HG02610 (cell line): ENCODE data around the gene ANGEL2.
A peak's percentile ranks its signal among the peaks of the same experiment; 100 is the strongest.
"Not testable (repeated sequence)": the region's sequence is repeated elsewhere in the genome, so short reads cannot be mapped to it uniquely, and the experiment has no call there.

ENCODE experiments used
- ATAC-seq: cut with Tn5 transposase; IDR thresholded peaks from one replicate; pipeline ENCODE4 v1.9.1; 2021; ENCODE audit warnings: mild to moderate bottlenecking, moderate library complexity; ENCODE audit not compliant: unreplicated experiment

ANGEL2 gene

DNA sequence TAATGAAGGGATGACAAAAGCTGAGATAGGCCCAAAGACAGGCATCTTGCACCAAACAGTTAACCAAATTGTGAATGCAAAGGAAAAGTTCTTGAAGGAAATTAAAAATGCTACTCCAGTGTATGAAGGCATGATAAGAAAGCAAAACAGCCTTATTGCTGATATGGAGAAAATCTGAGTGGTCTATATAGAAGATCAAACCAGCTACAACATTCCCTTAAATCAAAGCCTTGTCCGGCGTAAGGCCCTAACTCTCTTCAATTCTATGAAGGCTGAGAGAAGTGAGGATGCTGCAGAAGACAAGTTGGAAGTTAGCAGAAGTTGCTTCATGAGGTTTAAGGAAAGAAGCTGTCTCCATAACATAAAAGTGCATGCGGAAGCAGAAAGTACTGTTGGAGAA is 4.3 kb upstream of the ANGEL2 start:
- no peak for ATAC-seq

DNA sequence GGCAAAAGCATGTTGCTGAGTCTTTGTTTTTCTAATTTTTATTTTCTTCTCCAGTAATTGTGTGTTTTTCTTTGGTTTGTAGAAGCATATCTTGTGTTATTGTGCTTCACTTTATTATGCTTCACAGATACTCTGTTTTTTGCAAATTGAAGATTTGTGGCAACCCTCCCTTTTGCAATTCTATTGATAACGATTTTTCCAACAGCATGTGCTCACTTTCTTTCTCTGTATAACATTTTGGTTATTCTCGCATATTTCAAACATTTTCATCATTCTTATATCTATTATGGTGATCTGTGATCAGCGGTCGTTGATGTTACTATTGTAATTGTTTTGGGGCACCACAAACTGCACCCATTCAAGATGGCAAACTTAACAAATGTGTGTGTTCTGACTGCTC is 3.8 kb upstream of the ANGEL2 start:
- ATAC-seq: no peak

DNA sequence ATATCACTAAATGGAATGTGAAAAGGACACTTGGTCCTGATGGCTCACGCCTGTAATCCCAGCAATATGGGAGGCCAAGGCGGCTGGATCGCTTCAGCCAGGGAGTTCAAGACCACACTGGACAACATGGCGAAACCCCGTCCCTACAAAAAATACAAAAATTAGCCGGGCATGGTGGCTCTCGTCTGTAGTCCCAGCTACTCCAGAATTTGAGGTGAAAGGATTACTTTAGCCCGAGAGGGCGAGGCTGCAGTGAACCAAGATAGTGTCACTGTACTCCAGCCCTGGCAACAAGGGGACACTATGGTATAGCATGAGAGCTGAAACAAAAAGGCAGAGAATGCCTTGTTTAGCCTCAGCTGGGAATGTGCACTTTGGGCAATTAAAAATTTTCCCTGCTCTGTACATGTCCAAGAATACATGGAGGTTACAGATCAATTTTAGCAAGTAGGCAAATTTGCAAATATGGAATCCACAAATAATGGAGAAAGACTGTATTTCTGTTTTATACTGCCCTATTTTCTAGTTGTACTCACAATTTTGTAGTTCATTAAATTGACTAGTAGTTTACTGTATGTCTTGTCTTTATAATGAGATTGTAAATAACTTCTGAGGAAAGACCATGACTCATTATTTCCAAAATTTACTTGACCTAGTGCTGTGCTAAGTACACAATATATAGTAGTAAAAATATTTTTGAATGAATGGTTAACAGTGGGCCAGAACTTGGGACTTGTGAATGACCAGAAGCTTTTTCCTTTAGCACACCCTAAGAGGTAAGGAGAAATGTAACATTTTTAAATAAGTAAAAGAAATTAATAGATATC is 2.0 kb upstream of the ANGEL2 start:
- ATAC-seq: no peak

DNA sequence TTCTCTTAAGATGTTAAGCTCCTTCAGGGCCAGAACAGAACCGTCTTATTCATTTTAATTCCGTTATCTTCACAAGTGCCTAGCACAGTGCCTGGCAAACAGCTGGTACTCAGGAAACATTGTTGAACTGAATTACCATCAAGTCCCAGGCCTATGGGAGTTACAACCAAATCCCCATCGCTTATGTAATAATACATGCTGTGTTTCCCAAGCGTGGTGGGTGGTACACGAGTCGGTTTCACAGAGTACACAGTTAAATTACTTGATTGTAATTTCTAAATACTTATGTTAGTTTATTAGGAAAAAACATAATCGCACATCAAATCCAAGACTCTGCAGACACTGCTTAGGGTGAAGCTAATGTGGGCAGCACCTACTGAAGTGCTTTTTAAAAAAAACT is 1.0 kb downstream of the ANGEL2 start:
- ATAC-seq: no peak

DNA sequence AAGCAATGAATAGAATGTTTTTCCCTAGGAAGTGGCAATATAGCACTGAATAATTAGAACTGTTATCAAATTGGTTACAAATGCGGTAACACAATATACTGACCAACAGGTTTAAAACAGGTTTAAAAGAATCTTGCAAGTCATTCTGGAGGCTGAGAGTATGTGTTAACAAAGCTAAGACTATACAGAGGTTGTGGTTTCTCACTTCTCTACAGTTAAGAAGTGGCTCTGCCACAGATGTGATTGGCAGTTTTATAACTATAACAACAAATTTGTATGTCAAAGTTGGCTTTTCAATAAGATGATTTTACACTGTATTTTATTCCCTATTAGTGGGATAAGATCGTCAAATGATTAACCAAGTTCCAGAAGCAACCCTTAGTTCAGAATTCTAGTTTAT is 7.1 kb downstream of the ANGEL2 start:
- peak; percentile 73 for ATAC-seq

DNA sequence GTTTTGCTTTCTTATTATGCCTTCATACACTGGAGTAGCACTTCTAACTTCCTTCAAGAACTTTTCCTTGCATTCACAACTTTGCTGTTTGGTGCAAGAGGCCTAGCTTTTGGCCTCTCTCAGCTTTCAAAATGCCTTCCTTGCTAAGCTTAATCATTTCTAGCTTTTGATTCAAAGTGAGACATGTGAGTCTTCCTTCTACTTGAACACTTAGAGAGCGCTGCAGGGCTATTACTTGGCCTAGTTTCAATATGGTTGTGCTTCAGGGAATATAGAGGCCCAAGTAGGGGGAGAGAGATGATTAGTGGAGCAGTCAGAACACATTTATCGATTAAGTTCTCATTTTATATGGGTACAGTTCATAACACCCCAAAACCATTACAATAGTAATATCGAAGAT is 12.4 kb downstream of the ANGEL2 start:
- peak; percentile 93 for ATAC-seq

DNA sequence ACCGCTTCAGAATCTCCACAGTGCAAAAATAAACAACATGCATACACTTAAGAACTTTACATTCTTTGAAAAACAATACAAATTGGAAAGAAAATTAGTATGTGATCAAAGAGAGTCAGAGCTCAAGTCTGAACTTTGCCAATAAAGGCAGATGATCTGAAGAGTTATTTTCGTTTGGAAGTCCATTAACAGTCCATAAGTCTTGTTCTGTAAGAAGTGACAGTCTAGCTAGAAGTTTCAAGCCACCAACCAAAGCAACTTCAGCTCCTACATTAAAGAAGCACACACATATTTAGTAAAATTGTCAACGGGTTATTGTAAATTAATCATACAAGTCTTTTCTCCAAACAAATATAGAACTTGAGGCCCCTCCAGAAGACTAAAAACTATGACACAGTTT is 20.7 kb downstream of the ANGEL2 start:
- ATAC-seq: no peak

DNA sequence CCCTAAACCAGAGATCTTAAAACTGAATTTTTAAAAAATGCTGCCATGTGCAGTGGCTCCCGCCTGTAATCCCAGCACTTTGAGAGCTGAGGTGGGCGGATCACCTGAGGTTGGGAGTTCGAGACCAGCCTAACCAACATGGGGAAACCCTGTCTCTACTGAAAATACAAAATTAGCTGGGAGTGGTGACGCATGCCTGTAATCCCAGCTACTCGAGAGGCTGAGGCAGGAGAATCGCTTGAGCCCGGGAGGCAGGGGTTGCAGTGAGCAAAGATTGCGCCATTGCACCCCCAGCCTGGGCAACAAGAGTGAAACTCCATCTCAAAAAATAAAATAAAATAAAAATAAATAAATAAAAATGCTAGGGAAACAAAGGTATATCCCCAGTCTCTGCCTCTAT is 21.7 kb downstream of the ANGEL2 start:
- ATAC-seq: not testable (repeated sequence)

DNA sequence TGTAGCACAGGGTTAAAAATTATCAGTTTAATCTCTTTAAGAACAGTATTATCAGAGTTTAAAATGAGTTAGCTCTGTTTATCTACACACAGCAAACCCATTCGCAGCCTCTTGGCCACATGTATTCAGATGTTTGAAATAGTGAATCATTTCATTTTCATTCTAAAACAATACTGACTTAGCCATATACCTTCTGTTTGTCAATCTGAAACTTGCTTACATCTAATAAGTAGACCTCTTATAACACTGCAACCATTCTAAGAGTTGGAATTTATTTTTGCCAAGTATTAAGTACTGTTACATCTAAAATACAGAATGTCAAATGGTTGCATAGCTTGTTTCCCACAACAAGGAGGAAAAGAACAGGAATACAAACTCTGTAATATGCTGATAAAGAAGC is 25.4 kb downstream of the ANGEL2 start:
- no peak for ATAC-seq

DNA sequence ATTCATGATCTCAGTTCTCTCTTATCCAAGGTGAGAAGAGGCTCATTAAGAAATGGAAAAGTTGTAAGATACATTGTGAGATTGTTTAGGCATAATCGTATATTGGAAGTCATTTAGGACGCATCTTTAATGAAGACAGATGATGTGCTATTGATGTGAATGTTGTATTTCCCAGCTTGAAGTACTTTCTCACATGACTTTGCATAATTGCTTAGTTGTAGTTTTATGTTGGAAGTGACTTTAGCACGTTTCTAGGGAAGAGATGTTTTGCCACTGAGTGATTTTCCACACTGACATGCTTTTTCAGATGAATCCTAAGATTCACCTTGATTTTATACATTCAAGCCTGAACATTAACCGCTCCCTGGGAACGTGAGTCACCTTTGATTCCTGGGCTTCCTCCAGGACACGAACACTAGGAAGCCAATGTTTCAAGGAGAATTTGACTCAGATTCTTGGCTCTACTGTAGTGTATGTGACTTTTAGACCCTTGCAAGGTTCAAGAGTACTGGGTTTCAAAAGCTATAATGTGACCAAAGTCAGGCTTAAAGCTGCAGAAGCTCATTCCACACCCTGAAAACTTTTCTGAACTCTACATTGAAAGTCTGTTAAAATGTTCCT is 27.9 kb downstream of the ANGEL2 start:
- ATAC-seq: no peak

DNA sequence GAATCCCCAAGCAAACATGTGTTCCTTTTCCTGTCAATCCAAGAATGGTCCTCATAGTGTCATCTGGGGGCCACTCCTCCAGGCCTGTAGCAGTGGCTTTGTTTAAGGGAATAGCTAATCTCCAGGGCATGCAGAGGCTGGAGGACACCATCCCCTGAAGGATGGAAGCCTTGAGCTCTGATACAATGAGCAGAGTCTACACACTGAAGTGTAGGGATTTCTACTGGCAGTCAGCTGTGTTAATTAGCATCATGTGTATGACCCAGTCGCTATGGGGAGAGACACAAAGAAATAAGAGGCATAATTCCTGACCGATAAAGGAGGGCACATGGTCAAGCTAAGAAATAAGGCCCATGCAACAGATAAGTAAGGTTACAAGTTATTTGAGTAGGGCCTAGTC is 29.1 kb downstream of the ANGEL2 start:
- ATAC-seq: no peak

DNA sequence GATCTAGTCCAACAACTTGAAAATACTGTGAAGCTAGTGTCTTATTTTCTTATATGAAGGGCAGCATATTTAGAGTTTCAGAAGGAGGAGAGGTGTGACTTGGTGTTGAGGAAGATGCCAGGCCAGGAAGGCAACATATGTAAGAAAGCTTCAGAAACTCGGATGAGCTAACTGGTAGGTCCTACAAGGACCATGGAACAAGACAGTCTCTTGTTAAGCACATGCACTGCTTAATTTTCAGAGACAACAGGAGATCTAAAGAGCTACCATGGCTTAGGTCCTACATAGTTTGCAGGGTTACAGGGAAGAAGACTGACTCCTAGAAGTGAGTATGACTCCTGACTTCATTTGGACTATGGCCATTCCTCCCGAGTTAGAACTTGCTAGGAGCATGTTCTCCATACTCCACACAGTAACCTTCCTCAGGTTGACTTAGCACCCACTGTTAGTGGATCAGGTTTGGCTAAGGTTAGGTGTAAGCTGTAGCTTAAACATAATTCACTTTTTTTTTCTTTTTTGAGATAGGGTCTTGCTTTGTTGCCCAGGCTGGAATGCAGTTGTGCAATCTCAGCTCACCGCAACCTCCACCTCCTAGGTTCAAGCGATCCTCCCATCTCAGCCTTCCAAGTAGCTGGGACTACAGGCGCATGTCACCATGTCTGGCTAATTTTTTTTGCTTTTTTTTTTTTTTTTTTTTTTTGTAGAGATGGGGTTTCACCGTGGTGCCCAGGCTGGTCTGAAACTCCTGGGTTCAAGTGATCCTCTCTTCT is 31.0 kb downstream of the ANGEL2 start:
- ATAC-seq: no peak

DNA sequence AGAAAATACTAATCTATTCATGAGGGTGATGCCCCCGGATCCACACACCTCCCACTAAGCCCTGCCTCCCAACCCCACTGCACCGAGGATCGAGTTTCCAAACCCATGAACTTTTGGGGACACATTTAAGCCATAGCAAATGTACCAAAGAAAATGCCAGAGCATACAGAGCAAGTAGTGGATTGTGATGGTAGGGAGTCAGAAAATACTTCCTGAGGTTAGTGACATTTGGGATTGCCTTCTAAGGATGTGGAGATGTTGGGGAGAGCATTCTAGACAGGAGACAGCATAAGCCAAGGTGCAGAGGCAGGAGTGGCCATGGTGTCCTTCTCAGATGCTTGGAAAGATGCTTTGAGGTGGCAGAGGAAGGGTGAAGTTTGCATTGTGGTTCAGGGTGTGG is 32.2 kb downstream of the ANGEL2 start:
- ATAC-seq: no peak

DNA sequence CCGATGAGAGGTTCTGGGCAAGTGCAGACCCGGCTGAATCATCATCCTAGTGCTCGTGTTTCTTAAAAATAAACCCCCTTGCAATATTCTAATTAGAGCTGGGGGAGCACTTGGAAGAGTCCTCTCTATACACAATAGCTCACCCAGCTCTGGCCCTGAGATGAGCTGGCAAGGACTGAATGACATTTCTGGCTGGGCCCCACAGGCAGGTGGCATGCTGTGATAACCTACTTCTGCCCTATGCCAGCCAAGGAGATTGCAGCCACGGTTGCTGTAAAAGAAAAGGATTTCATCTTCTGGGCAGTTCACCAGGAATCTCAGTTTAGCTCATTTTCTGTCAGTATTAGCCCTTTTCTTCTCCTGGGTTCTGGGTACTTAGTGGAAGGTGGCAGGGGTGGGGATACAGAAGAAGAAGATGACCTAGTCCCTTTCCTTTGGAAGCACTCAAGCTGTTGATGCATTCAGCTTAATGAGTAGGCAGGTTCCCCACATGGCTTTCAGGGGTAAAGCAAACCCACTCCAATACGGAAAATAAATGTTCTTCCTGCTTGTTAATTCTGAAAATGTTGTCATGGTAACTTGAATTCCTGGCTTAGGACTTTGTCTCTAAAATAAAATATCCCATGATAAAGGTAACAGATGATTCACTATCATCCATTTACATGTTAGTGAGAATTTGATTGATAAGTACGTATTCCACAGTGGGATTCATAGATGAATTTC is 33.1 kb downstream of the ANGEL2 start:
- ATAC-seq: no peak

DNA sequence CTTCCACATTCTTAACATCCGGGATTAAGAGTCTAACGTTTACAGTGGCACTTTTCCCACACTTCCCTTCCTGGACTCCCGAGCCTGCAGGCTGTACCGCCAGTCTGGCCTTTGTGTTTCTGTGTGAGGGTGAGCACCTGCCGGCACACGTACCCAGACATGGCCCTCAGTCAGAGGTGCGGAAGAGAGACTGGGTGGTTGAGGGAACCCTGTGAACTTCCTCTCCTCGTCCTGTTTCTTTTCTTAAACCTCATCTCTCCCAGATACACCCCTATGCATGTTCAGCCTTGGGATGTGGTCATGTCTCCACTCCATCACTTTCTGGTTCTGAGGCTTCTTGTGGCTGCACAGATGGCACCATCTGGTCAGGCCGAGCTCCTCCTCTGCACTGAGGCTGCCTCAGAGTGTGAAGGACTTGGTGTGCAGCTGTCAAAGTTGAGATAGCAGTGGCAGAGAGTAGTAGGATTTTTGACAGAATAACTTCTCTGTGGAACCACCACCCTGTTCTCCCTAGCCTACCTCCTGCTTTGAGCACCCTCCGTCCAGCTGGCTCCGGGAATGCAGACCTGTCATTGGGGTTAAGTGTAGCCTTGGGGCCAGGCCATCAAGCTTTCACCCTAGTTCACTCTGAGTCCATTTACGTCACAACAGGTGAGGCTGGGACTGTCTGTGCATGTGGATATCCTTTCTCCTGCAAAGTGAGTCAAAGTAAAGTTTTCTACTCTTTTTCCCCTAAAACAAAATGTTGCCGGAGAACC is 33.9 kb downstream of the ANGEL2 start:
- peak; percentile 72 for ATAC-seq

DNA sequence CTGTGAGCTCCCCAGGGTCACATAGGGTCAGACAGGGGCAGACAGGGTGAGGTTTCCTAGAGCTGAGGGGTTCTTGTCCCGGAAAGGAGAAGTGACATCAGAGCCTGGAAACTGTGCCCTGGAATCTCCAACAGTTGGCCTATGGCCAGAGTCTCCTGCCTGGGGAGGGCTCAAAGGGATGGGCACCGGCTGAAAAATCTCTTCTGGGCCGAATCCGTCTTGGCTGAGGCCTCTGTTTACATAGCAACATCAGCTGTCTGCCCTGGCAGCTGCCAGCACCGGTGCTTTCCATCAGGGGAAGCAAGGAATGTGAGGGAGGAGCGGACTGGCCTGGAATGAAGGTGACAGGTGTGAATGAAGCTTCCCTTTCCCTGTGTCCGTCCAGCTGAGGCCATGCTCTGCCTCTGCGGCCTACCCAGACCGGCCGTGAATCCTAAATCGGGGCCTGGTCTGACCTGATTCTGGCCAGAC is 34.6 kb downstream of the ANGEL2 start:
- no peak for ATAC-seq

DNA sequence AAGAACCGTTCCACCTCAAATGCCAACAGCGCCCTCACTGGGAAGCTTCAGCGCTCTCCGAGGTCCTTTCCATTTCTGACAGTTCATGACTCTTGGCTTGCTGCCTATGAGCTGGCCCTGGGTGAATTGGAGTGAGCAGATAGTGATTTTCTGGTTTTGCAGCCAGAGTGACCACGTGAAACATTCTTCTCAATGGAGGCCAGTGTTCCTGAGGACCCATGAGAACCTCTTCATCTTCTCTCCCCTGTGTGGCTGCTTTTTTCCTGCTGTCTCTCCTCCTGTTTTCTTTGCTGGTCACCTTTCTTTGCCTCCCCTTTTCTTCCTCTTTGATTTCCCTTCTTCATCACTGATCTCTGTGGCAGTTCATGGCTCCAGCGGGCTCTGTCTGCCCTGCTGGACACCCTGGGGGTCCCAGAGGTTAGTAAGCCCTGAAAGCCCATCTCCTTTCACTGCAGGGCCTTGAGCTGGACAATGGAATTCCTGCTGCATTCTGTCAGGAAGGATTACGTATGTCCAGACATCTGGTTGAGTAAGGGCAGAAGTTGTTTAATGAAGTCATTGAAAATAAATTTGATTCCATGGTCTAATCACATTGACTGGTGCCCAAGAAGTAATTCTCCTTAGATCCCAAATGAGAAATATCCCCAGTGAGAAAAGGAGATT is 35.4 kb downstream of the ANGEL2 start:
- no peak for ATAC-seq

DNA sequence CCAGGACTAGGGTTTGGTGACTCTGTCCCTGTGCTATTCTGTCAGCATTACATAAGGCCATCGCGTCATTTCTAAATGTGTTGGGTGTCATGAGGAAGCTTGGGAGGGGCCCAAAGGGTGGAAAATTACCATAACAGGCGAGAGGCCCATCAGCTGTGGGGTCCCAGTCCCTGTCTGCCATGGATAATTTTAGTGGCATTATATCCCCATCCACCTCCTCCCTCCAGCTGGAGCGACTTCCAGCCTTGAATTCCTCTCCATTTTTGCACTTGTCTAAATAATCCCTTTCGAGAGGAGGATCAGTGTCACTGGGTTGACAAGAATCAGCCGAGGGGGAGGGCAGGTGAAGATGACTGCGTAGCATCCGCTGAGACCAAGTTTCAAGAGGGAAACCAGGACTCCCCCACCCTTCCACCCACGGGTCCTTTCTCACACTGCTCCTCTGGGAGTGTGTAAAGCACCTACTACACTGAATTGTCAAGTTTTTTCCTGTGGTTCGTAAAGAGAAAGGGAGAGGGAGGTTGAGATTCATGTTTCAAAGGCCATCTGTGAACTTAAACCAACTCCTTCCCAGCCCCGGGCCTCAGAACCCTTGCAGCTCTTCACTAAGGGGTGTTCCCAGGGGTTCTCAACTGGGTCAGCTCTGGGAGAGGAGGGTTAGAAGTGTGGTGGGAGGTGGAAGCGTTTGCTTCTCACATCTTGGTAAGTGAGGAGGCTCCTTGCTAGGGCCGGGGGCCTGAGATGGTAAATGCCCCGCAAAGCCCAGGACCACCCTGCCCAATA is 36.1 kb downstream of the ANGEL2 start:
- peak; percentile 52 for ATAC-seq
